Measurements from ENCODE around the gene RUFY2.
A peak's percentile ranks its signal among the peaks of the same experiment; 100 is the strongest.
"Not testable (repeated sequence)": the region's sequence is repeated elsewhere in the genome, so short reads cannot be mapped to it uniquely, and the experiment has no call there.

RUFY2 gene, protein sequence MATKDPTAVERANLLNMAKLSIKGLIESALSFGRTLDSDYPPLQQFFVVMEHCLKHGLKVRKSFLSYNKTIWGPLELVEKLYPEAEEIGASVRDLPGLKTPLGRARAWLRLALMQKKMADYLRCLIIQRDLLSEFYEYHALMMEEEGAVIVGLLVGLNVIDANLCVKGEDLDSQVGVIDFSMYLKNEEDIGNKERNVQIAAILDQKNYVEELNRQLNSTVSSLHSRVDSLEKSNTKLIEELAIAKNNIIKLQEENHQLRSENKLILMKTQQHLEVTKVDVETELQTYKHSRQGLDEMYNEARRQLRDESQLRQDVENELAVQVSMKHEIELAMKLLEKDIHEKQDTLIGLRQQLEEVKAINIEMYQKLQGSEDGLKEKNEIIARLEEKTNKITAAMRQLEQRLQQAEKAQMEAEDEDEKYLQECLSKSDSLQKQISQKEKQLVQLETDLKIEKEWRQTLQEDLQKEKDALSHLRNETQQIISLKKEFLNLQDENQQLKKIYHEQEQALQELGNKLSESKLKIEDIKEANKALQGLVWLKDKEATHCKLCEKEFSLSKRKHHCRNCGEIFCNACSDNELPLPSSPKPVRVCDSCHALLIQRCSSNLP

DNA sequence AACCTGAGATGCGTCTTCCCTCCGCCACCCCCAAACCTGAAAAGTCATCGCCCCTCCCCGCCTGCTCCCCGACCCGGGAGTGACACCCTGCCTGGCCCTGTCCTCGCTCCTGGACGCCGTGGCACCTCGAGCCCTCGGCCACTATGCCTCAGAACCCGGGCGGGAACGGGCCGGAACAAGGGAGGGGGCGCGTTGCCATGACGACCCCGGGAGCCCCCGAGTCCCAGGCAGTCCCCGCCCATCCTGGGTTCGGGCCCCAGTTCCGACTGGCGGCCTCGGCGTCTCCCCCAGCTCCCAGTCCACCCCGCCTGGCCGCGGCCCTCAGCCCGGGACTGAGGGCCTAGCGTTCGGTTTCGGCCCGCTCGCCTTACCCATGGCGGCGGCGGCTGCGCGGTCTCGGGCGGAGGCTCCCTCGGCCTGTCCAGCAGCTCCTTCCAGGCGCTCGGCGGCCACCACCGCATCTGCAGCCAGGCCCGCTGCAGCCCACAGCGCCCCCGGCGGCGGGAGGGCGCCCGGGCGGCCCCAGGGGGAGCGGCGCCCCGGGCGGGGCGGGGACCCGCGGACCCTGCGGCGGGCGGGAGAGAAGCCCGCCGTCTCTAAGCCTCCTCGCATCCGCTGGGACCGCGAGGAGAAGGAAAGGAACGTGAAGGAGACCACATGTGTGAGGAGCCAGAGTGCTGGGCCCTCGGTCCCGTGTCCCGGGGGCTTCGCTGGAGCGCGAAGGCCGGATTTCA, at the start of gene RUFY2:
Gene RUFY2, minus strand, starts transcription at position 463 of the 734 bp plus-strand sequence. Its CDS starts 88 bp downstream, at position 375.
- peak; percentile 57 for DNase-seq

DNA sequence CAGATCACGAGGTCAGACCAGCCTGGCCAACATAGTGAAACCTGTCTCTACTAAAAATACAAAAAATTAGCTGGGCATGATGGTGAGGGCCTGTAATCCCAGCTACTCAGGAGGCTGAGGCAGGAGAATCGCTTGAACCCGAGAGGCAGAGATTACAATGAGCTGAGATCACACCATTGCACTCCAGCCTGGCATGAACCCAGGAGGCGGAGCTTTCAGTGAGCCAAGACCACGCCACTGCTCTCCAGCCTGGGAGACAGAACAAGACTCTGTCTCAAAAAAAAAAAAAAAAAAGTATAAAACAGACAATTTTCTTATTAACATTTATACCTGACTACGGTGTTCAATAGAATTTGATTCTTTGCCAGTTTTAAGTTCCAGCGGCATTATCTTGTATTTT, 42.6 kb upstream of the RUFY2 start:
- not testable (repeated sequence) for DNase-seq

DNA sequence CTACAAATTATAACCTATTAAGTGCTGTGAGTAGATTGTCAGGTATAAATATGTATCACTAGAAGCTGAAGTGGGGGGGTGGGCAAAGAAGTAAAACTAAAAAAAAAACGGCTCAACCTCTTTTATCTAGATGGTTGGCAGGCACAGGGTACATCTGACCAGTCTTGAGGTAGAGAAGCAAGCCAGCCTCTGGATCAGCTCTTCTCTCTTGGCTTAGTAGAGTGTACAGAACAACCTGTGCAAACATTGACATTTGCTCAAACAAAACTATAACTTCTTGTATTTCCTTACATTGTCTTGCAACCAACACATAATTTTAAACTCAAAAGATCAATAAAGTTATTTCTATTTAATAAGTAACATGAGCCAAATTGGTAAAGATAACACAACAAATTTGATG, 39.1 kb upstream of the RUFY2 start:
- DNase-seq, result no peak

DNA sequence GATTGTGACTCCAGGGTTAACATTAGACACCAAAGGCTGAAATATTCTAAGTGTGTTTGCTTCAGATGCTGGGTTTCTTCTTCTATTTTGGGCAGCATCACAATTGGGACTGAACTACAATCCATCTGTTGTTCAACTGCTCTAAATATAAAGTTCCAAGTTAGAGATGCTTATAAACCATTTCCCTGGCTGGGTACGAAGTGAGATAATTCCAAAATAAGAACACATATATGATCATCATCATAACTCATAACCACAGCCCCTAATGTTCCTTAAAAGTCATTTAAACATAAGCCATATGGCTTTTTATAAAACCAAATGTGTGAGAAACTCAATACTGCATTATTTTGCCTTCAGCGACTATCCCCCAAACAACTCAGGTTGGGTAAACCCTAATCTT, 35.9 kb upstream of the RUFY2 start:
- no peak for DNase-seq

DNA sequence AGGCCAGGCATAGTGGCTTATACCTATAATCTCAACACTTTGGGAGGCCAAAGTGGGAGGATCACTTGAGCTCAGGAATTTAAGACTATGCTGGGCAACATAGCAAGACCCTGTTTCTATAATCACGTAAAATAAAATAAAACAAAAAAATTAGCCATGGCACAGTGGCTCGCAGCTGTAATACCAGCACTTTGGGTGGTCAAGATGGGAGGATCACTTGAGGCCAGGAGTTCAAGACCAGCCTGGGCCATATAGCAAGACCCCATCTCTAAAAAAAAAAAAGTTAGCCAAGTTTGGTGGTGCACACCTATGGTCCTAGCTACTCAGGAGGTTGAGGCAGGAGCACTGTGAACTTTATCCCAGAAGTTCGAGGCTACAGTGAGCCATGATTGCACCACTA, 33.8 kb upstream of the RUFY2 start:
- no peak for DNase-seq

DNA sequence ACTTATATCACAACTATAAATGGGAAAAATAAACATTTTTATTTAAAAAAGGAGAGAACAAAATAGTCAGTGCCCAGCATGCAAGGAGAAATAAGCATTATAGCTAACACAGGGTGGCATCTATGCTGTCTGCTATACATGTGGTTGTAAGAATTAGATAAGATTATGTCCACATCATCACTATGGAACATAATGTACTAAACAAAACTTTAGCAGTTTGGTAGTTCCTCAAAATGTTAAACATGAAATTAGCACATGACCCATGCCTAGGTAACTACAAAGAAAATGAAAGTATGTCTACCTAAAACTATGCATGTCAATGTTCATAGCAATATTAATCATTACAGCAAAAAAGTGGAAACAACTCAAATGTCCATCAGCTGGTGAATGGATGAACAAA, 28.7 kb upstream of the RUFY2 start:
- DNase-seq, result no peak

DNA sequence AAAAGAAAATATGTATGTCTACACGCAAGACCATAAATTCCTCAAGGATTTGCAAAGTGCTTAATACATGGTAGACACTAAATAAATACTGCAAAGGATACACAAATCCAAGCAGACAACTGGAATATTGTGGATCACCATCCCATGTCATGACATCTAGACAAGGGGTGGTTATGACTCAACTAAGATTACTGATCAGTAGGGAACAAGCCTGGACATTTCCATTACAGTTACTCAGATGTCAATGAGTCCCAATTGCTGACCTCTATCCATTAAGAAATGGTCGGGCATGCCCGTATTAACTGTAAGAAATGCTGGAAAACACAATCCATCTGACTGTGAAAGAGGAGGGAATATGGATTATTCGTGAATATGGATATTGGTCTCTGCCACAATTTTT, 27.6 kb upstream of the RUFY2 start:
- no peak for DNase-seq

DNA sequence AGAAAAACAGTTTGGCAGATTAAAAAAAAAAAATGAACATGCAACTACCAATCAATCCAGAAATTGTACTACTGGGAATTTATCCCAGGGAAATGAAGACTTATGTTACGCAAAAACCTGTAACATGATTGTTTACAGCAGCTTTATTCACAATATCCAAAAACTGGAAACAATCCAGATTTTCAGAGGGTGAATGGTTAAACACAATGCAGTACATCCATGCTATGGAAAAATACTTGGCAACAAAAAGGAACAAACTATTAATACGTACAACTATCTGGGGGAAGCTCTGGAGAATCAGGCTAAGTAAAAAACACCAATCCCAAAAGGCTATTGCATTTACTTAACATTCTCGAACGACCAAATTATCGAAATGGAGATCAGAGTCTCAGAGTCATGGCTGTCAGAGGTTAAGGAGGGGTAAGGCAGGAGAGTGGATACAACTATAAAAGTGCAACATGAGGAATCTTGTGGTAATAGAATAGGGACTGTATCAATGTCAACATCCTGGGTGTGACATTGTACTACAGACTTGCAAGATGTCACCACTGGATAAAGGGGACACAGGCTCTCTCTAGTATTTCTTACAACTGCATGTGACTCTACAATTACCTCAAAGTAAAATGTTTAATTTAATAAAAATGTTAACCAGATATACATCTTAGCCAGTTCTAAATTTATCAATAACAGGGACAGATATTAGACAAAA, 21.5 kb upstream of the RUFY2 start:
- DNase-seq, result no peak

DNA sequence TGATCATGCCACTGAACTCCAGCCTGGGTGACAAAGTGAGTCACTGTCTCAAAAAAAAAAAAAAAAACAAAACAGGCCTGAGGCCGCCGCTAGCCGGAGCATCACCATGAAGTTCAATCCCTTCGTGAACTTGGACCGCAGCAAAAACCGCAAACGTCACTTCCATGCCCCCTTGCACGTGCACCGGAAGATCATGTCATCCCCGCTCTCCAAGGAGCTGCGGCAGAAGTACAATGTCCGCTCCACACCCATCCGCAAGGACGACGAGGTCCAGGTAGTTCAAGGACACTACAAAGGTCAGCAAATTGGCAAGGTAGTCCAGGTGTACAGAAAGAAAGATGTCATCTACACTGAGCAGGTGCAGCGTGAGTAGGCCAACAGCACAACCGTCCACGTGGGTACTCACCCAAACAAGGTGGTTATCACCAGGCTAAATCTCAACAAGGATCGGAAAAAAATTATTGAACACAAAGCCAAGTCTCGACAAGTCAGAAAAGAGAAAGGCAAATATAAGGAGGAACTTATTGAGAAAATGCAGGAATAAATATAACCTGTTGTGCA, 17.5 kb upstream of the RUFY2 start:
- DNase-seq, result no peak

DNA sequence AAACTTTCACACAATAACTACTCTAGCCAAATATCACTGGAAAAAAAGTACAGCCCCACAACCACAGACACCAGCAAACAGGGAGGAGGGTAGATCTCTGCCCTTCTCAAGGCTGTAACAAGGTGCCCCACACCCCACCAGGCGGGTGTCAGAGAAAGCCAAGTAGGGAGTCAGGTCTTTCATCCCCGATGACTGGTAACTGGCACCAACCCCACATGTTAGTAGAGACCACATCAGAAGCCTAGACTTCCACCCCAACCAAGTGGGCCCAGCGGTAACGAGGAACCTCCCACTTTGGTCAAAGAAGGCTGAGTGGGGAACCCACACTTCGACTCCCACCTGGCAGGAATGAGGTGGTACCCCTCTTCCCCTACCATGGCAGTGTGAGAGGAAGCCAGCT, 16.4 kb upstream of the RUFY2 start:
- DNase-seq, result no peak

DNA sequence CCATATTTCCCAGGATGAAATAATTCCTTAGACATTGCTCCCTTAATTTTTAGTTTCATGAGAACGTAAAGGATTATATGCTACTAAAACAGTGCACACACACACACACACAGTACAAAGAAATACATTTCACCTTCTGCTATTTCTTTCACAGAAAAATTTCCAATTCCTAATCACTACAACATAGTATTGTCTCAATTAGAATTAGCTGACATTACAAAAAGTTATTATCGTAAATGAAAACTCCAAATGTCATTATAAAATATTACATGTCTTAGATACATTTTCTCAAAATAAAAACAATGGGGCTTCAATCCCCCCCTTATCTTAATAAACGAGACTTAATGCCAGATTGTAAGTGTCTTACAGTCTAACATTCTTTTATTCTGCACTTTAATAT, 12.3 kb upstream of the RUFY2 start:
- no peak for DNase-seq

DNA sequence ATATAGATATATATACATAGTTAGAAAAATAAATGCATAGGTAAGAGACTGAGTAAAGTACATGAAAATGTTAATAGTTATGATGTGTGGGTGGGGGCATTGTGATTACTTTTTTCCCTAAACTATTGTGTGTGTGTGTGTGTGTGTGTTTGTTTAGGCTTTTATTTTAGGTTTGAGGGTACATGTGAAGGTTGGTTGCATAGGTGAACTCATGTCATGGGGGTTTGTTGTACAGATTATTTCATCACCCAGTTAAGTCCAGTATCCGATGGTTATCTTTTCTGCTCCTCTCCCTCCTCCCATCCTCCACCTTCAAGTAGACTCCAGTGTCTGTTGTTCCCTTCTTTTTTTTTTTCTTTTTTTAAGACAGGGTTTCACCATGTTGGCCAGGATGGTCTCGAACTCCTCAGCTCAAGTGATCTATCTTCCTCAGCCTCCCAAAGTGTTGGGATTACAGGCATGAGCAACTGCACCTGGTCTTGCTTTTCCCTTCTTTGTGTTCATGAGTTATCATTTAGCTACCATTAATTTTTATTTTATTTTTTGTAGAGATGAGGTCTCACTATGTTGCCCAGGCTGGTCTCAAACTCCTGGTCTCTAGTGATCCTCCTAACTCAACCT, 1.9 kb upstream of the RUFY2 start:
- DNase-seq, result no peak

DNA sequence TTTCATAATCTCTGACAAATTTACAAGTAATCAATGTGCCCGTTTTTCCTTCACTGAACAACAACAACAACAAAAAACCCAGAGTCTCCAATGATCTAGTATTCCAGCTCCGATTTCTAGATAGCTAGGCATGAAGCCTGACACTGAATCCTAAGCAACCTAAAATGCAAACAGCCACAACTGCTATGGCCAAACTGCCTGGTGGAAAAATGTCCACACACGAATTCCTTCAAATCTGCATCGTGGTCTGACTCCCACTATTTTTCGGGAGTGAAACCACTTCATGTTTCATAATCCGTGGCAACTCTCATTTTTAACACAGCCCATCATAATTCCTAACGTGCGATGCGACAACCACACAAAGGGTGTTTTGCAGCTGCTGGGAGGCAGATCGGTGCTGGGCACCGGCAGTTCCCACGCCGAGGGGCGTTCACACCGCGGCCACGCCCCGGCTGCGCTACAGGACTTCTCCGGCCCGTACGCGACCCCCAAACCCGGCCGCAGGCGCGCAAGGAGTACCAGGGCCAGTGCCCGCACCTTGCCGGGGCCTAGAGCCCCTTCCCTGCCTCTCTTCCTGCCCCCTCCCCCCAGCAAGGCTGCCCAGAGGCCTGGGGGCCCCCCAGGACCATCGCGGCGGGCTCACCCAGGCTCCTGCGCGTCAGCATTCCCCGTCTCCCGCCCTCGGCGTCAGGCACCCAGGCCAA, 814 bp downstream of the RUFY2 start:
- DNase-seq, result peak; percentile 25

DNA sequence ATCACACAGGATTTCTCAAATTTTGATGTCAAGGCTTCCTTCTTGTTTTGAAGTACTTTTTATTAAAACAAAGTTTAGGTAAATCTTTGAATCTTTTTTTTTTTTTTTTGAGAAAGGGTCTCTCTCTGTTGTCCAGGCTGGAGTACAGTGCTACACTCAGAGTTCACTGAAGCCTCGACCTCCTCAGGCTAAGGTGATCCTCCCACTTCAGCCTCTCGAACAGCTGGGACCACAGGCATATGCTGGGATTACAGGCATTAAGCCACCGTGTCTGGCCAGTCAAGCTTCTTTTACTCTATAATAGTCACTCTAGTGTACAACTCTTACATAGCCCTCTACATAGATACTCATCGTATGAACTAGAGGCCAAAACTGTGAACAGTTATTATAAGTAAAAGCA, 3.4 kb downstream of the RUFY2 start:
- DNase-seq, result no peak

DNA sequence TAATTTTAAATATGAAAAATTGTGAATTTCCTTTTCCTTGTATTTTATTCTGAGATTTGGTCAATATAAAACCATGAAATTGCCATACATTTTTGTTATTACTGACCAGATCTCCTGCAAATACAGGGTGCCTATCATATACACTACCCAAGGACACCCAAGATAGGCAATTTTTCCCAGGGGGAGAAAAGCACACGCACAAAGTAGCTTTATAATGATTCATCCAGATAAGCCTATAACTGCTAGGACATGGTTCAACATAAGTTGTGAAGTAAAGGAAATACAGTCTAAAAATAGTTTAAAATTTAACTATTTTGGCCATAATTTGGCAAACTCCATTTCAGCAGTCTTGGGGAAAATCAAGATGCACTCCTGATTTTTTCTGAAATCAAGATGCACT, 4.8 kb downstream of the RUFY2 start:
- DNase-seq, result no peak

DNA sequence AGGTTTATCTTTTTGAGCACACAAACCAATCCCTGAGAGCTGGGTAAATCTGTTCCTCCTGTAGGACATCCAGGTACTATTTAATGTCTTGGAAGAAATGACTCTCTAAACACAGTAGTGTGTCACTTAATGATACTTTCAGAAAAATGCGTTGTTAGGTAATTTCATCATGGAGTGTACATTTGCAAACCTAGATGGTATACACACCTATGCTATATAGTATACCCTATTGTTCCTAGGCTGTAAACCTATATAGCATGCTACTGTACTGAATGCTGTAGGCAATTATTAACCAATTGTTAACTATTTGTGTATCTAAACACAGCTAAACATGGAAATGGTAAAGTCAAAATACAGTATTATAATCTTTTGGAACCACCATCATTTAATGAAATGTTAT, 10.1 kb downstream of the RUFY2 start:
- DNase-seq, result no peak

DNA sequence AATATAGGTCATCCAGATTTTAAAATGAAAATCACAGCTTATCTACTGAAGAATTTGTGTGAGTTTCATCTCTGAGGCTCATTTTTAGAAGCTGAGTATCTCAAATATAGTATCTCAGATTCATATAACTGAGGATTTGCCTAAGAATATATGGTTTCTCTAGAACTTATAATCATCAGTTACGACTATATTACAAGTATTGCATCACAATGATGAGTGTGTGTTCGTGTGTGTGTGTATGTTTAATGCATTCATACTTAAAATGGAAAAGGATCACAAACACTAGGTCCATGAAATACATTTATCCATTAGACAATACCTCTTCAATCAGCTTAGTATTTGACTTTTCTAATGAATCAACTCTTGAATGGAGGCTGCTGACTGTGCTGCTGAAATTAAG, 21.3 kb downstream of the RUFY2 start:
- DNase-seq, result no peak

DNA sequence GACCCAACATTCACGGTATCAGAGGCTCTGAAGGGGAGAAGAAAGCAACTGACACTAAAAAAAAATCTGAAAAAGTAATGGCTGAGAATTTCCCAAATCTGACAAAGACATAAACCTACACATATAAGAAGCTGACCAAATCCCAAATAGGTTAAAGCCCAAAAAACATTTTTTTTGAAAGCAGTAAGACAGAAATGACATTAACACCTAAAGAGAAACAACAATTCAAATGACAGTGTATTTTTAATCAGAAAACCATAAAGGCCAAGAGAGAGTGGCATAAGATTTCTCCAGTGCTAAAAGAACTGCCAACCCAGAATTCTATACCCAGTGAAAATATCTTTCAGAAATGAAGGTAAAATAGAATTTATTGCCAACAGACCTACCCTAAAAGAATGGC, 35.5 kb downstream of the RUFY2 start:
- DNase-seq, result no peak

DNA sequence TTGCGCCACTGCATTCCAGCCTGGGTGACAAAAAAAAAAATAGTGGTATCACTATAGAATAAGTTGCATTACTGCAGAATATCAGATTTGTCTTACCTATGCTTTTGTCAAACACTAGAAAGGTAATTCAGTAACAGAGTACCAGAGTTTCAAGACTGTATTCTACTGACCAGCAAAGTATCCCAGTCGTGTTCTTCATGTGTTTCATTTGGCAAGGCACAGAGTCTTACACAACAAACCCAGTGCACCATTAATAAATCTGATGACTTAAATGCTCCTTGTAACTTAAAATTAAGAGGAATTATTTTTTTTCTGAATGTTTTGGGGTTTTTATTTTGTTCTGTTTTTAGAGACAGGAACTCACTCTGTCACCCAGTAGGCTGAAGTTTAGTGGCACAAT, 40.0 kb downstream of the RUFY2 start:
- DNase-seq, result no peak

DNA sequence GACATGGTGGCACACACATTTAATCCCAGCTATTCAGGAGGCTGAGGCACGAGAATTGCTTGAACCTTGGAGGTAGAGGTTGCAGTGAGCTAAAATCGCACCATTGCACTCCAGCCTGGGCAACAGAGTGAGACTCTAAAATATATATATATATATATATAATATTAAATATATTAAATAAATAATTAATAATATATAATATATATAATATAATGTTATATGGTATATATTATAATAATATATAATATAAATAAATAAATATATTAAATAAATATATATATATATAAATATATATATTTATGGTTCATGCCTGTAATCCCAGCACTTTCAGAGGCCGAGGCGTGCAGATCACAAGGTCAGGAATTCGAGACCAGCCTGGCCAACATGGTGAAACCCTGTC, 40.5 kb downstream of the RUFY2 start:
- no peak for DNase-seq

DNA sequence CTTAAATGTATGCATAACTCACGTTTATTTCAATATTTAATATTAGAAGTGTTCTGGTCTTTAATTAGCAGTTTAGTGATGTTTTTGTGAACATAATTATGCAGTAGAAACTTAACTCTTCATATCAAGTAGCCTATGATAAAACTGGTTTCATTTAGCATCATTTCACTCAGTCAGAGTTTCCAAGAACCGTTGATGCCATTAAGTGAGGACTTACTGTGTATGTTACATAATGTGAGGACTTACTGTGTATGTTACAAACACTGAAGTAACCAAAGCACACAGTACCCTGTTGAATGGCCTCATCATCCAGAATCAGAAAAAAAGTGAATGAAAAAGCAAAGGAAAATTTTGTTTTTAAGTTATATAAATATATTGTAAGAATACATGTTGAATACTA, 41.5 kb downstream of the RUFY2 start:
- no peak for DNase-seq
